Measurements from ENCODE around the gene ZNF320.
A peak's percentile ranks its signal among the peaks of the same experiment; 100 is the strongest.
"Not testable (repeated sequence)": the region's sequence is repeated elsewhere in the genome, so short reads cannot be mapped to it uniquely, and the experiment has no call there.

The ZNF320 gene

DNA sequence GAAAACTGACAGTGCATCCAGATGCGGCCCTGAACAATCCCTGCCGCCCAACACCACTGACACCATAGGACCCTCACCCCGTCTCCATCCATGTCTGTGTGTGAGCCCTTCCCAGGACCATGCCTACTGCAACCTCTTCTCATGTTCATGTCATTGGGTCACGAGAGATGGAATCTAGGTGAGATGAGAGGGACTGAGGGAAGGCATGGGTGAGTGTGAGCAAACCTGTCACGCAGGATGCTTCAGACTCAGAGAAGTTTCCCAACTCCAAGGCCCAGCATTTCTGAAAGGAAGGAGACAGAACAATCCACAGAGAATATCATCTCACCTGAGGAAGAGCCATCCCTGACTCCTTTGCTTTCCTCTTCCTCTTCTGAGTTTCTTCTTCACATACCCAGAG is 20.1 kb upstream of the ZNF320 start:
- DNase-seq: no peak

DNA sequence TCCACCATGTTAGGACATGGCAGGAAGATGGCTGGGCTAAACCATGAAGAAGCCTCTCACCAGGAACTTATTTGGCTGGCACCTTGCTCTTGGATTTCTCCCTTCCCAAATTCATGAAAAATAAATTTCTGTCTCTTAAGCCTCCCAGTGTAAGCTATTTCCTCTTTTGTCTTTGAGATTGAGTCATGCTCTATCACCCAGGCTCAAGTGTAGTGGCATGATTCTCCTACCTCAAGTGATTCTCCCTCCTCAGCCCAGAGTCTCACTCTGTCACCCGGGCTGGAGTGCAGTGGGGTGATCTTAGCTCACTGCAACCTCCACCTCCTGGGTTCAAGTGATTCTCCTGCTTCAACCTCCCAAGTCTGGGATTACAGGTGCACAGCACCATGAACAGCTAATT is 13.2 kb upstream of the ZNF320 start:
- DNase-seq: no peak

- not testable (repeated sequence) for DNase-seq
Observed at GRCh38 chr19:52904052-52904780, 6.8 kb upstream of the ZNF320 start.

DNA sequence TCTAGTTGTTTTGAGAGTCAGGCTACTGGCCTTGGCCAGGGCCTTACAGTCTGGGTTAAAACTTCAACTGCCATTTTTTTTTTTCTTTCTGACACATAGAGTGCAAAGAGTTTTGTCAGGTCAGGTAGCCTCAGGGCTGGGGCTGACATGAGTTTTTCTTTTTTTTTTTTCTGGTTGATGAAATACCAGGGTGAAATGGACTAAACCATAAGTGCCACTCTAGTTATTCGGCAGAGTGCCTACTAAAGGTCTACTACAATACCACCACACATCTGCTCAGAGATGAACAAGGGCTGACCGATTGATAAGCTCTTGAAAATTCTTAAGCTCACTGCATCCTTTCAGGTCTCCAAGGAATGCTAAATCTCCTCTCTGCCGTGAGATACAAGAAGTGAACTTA is 4.4 kb upstream of the ZNF320 start:
- DNase-seq: no peak

DNA sequence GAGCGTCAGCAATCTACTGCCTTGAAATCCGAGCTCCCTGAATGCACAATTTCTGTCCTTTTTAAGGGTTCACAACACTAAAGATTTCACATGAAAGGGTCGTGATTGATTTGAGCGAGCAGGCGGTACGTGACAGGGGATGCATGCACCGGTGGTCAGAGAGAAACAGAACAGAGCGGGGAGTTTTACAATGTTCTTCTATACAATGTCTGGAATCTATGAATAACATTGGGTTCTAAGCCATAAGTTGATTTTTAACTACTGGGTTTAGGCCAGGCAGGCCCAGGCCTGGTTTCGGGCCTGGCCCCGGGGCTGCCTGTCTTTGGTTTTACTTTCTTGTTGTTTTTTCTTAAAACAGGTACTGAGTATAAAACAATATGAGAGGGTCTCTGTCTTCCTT is 1.2 kb upstream of the ZNF320 start:
- DNase-seq: not testable (repeated sequence)

- DNase-seq: no peak
Observed at GRCh38 chr19:52898101-52898500, 666 bp upstream of the ZNF320 start.

DNA sequence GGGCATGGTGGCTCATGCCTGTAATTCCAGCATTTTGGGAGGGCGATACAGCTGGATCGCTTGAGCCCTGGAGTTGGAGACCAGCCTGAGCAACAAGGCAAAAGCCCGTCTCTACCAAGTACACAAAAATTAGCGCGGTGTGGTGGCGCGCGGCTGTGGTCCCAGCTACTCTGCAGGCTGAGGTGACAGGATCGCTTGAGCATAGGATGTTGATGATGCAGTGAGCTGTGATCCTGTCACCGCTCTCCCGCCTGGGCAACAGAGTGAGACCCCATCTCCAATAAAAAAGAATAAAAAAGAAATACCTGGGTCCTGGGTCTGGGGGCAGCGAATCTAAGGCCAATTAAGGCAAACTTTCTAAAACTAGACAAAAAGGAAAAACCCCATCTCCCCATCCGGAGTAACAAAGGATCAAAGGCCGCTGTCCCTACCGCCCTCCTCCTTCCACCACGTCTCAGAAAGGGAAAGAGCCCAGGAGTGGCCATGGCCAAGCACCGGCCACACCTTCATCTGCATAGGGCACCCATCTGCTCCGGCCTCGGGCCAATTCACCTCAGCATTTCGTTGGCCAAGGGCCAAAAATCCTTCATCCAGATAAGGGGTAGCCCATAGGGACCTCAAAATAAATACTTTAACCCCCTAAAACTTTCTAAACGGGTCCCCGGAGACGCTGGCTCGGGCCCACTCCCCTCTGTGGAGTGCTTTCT is 851 bp downstream of the ZNF320 start:
- no peak for DNase-seq

DNA sequence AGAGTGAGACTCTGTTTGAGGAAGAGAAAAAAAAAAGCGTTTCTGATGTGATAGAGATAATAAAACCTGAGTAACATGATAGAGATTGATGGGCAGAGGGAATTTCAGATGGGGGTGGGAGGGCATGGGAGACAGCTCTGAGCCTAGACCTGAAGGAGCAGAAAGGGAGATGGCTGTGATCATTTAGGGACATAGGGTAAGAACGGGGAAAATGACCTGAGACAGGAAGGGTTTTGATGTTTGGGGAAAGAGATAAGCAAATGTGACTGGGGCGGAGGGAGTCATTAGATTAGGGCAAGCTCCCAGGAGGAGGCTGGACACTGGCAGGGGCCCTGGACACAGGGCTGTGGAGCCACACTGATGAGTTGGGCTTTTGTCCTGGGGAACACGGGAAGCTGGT is 6.1 kb downstream of the ZNF320 start:
- DNase-seq: no peak

DNA sequence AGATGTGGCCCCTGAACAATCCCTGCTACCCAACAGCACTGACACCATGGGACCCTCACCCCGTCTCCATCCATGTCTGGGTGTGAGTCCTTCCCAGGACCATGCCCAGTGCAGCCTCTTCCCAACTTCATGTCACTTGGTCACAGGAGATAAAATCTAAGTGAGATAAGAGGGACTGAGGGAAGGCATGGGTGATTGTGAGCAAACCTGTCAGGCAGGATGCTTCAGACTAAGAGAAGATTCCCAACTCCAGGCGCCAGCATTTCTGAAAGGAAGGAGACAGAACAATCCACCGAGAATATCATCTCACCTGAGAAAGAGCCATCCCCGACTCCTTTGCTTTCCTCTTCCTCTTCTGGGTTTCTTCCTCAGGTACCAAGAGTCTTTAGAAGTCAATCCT is 7.5 kb downstream of the ZNF320 start:
- DNase-seq: no peak

- no peak for DNase-seq
Observed at GRCh38 chr19:52889076-52889475, 8.4 kb downstream of the ZNF320 start.

DNA sequence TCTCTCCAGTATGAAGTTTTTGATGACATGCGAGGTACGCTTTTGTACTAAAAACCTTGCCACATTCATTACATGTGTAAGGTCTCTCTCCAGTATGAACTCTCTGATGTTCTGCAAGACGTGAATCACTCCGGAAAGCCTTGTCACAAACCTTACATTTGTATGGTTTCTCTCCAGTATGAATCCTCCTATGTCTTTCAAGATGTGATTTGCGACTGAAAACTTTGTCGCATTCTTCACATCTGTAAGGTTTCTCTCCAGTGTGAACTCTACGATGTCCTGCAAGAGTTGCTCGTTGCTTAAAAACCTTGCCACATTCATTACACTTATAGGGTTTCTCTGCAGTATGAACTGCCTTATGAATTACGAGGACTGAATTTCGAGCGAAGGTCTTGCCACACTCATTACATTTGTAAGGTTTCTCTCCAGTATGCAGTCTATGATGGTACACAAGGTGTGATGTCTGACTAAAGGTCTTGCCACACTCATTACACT is 16.5 kb downstream of the ZNF320 start:
- DNase-seq: no peak

- DNase-seq: not testable (repeated sequence)
Observed at GRCh38 chr19:52872996-52873395, 24.4 kb downstream of the ZNF320 start.

DNA sequence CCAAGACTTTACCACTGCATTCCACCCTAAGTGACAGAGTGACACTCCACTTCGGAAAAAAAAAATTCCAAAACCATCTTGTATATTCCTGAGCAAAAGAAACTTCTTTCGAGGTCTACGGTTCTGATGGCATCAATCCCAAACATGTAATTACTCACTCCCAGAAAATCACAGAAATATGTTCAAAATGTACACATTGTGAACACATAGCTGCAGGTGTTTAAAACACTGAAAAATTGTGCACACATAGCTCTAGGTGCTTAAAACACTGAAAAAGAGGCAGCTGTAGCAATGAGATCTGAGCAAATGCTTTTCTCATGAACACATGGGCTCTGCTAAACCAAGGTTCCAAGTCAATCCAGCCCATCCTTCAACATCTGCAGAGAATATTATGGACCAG is 26.0 kb downstream of the ZNF320 start:
- no peak for DNase-seq

GRCh38 chr19:52868031-52868430 is 29.4 kb downstream of the ZNF320 start:
- not testable (repeated sequence) for DNase-seq

DNA sequence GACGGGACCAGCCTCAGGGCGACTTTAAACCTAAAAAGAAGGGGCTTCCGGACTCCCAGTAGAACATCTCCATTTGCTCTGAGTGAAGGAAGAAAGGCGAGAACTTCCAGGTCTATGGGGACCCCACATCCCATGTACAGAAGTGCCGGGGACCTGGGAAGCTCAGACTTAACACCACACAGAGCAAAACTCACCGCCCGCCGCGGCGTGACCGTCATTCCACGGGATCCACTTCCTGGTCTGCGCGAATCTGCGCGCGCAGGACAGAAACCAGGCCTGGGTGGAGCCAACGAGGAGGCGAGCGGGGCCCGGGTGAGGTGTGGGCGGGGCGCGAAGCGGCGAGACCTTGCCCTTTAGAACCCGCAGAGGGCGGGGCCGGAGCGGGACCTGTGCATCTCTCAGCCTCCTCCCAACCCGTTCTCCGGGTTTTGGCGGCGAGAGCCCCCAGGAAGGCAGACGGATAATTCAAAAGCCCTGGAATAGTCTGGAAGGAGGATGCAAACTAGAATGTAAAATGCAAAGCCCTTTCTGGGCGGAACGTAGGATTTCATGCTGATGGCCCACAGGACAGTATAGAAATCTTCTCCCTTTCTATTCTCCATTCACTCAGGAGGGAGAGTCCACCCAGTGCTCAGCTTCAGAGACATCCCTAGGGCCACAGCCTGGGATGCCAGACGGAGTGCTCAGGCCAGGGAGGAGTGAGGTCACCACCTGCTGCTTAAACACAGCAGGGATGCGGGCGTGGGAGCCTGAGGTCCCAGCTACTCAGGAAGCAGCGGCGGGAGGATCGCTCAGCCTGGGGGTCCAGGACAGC is 39.9 kb downstream of the ZNF320 start, which contains the start of gene ZNF468:
TSS of gene ZNF468 (minus strand) at position 242 of the 814 bp plus-strand sequence. CDS start 3,347 bp downstream, outside the sequence.
- DNase-seq: peak; percentile 78

DNA sequence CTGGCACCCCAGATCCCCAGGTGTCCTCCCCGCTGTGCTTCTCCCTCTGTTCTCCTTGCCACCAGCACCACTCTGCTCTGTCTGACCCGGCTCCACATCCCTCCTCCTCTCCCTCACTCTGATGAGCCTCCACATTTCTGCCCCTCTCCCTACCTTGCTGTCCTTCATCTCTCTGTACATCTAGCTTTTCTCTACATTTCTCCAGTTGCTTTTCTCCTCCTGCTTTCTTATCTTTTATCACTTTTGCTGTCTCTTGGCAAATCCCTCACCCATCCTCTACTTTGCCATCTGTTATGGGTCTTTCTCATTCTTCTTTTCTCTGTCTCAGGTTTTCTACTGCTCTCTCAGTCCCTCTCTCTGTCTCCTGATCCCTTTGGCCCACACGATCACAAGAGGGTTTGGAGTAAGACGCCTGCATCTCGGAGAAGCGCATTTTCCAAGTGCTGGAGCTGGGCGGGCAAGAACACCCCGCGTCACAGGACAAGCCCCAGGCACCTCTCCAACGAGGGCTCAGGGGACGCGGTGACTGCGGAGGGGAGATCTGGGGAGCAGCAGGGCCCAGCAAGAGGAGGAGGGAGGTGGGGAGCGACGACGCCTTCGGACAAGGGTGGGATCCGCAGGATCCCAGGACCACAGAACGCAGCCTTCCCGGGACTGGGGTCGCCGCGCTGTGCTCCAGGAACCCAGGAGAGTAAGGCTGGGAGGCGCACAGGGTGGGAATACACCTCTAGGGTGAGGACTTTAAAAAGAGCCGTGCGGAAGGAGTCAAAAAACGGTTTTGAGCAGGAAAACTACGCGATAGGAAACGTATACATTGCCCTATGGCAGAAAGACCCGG is 40.7 kb downstream of the ZNF320 start:
- DNase-seq: not testable (repeated sequence)

Data from activated CD4-positive, alpha-beta T cell treated with anti-CD3 and anti-CD28 coated beads for 48 hours (primary cell).